NCI-H748 (cell line): ENCODE data around the gene TENM4.
A peak's percentile ranks its signal among the peaks of the same experiment; 100 is the strongest.

ENCODE experiments used
- DNase-seq: peaks from one replicate; lab custom pipeline; 2025; ENCODE audit not compliant: unreplicated experiment; lab: John Stamatoyannopoulos, UW

The TENM4 gene

GRCh38 chr11:79097246-79097875, 343.5 kb downstream of the TENM4 start:
- DNase-seq = no peak

- DNase-seq = no peak
Observed at GRCh38 chr11:79095424-79095823, 345.4 kb downstream of the TENM4 start.

DNA sequence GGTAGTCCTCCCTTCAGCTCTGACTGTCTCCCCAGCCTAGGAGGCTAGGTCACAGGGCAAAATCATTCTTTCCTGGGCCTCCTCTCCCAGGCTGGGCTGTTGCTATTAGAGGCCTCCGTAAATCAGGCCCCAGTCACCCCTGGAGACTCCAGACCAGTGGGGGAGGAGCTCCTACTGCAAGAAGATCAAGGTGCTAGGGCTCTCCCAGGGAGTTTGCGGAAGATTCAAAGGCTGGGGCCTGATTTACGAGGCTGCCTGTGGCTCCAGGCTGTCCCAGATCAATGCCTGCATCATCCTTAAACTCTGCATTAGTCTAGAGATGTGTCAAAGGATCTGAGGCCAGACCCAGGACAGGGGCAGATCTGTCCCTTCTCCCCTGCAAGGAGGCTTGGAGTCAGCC, 346.2 kb downstream of the TENM4 start:
- DNase-seq = no peak

- no peak for DNase-seq
Observed at GRCh38 chr11:79092791-79093353, 348.0 kb downstream of the TENM4 start.

DNA sequence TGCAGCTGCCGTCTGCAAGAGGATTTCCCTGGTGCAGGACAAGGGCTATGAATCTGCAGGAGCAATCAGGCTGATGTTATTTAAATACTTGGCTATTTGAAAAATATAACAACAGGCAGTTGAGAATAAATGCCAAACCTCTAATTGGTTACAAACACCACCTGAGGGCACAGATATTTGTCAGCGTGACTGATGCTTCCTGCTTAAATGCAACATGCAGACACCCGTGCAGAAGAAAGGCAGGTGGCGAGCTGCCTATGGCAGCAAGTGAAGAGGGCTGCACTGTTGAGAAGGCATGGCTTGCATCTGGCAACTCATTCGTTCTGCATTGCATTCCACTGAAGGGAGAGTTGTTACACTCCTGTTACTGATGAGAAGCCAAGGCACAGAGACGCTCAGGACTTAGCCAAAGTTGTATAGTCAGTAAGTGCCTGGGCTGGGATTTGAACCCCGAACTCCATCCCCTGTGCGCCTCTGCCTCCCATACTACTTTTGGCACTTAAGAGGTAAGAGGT, 350.6 kb downstream of the TENM4 start:
- DNase-seq = no peak

DNA sequence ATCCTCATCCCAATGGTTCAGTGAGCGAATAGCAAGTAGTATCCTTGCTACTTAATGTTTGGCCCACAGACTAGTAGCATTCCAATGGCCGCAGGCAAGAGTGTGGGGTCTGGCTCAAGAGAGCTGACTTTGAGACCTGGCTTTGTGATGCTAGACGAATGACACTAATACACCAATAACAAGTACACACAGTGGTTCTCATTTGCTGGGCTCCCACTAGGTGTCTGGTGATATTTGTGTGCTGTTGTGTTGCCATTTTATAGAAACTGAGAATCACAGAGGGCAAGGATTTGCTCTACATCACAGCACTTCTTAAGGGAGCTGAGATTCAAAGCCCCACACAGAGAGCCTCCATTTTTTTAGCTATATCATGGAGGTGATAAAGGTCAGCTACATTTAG, 351.2 kb downstream of the TENM4 start:
- no peak for DNase-seq

- no peak for DNase-seq
Observed at GRCh38 chr11:79088967-79089366, 351.9 kb downstream of the TENM4 start.

- DNase-seq = no peak
Observed at GRCh38 chr11:79087961-79088318, 352.9 kb downstream of the TENM4 start.

DNA sequence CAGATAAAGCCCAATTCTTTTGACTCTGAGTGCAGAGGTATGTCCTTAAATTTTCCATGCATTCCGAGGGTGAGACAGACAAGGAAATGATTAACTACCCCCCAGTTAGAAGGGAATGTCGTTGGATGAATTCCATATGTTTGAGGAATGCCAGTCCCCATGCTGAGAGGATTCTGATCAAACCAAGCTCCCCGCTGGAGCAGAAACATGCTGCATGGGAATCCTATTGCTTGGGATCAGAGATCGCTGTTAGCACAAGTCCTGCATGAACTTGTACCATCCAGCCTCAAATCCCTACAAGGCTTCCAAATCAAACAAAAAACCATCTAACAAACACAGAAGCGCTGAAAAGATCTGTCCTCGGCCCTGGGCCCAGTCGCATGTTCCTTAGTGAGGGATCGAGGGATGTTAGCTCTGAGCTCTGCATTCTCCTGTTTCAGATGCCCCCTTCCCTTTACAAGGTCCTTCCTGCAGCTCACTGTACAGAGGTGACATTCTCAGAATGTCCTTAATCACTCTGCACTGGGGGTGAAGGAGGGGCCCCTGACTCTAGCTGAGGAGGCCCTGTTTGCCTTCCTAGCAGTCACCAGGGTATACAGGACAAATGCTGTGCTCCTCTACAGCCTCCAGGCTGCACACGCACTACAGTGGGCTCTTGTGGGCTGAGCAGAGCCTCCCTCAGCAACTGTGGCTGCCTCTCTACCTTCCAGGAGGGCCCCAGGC, 353.4 kb downstream of the TENM4 start:
- DNase-seq = no peak

DNA sequence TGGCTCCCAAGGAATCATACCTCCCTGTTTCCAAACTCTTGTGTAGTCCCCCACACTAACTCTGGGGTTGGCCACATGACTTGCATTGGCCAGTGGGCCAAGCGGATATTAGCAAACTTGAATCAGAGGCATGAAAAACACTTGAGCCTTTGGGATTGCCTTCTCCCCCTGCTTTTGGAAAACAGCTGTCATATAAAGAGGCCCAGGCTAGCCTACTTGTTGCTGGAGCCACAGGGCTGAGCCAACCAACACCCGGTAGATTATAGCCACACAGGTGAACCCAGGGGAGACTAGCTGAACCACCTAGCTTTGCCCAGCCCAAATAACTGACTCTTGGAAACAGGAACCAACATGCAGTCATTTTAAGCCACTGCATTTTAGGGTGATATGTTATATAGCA, 354.8 kb downstream of the TENM4 start:
- DNase-seq = no peak

GRCh38 chr11:79084382-79084781, 356.4 kb downstream of the TENM4 start:
- no peak for DNase-seq

DNA sequence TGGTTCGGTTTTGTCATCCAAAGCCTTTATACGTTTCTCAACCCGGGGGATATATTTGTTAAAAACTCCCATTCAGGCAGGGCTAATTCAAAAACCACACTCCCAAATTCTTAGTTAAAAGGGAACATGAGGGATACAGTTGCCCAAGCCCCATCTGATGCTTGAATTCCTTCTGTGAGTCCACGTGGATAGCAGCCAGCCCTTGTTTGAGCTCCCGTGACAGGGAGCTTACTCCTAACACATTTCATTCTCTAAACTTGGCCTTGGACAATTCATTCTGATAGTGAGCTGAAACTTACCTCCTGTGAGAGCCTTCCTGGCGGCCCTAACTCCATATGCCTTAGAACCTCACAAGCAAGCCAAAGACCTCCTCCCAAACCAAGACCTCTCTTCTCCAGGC, 357.5 kb downstream of the TENM4 start:
- no peak for DNase-seq

DNA sequence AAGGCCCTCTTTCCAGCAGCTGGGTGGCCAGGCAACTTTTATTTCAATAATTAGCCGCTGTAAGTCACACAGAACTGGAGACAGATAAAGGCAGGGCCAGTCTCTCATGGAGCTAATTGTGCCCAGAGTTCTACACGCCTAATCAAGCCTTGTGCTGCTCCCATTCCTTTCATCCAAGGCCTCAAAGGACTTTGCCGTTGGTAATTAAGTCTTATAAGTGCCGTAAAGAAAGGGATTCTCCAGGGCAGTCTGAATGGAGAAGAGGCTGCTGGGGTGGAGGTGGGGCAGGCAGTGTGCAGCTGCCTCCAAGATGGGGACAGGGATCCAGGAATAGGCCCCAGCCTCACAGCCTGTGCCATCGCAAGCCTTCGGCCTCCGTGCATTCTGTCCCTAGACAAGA, 357.9 kb downstream of the TENM4 start:
- no peak for DNase-seq

DNA sequence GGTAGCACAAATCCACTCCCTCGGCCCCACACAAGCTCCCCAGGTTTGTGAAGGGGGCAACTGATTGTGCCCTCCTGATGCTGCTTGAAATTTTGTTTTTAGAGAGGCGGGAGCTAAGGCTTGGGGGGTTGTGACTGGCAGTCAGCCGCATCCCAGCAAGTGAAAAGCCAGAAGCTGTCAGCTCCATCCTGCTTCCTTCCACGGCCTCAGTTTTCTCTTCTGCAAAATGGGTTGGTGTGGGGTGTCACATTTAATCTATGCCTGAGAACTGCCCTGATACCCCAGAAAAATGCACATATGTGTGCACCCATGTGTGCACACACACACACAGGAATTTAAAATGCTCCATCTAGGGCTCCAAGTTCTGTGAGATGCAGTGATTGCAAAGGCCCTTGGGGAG, 358.6 kb downstream of the TENM4 start:
- no peak for DNase-seq

DNA sequence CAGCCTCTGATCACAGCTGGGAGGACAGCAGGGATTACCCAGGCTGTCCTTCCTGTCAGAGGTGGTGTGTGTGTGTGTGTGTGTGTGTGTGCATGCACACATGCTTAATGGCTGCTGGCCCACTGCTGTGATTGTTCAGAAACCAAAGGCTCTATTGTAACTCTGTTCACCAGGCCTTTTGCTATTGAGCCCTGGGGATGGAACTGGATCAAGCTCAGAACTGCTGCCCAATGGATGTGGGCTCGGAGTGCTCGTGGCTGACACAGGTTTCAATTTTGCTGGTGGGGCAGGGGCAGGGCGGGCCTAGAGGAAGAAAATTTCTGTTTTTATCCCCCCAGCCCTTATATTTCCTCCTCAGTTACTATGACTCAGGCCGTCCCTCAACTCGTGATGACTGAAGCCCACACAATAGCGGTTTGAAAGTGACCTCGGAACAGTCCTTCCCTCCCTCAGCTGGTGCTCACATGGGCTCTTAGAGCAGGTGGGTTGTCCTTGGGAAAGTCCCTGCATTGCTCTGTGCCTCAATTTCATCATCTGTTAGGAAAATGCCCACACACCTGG, 359.3 kb downstream of the TENM4 start:
- no peak for DNase-seq

GRCh38 chr11:79080551-79080950, 360.3 kb downstream of the TENM4 start:
- DNase-seq = no peak

DNA sequence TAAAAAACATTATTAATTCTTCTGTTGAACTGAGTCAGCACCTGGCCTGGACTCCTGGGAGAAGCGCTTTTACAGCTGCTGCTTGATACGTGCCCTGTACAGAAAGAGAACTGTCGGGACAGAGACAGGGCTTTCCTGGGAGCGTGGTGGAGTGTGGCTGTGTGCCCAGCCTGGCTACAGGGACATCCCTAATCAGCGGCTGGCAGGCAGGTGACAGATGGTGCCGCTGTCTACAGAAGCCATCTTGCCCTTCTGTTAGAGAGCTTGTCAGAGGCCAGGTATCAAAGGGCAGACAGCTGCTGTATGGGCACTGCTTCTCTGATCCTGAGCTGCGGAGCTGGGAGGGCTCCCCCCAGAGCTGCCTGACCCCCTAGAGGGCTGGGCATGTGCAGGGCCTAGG, 361.8 kb downstream of the TENM4 start:
- DNase-seq = peak; percentile 55

- DNase-seq = no peak
Observed at GRCh38 chr11:79078456-79078855, 362.4 kb downstream of the TENM4 start.

DNA sequence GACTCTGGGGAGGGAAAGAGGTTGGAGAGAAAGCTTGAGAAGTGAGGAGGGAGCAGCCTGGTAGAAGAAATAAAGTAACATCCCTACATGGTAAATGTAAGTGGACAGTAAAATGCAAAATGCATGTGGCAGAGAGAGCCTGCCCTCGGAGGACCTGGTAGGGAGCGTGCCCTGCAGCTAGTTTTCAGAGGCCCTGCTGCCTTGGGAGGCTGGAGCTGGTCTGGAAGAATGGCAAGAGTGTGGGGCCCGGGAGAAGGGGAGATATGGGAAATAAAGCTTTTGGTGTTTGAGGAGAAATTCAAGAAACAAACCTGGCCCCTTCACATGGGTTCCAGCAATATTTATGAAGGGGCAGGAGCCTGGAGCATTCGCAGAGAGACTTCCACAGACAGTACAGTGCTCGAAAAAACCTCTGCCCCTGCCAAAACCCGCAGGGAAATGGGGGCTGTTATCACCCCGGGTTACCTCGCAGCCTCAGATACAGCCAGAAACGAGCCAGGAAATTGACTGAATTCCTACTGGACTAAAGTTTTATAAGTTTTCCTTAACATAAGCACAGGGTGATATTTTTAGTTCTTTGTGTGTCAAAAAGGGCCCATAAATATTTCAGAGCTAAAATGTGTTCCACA, 363.0 kb downstream of the TENM4 start:
- no peak for DNase-seq

- peak; percentile 28 for DNase-seq
Observed at GRCh38 chr11:79076526-79077115, 364.2 kb downstream of the TENM4 start.

GRCh38 chr11:79074547-79074946, 366.3 kb downstream of the TENM4 start:
- DNase-seq = no peak
